HCT116 (cell line): ENCODE results near the gene CLPTM1L. TPM values are rescaled to one million over a fixed set of nuclear protein-coding genes. Genes with fewer than 3 reads are reported as not detected.

Experiments
- ATAC-seq: fragments of 200-7000 bp; cut with Tn5 transposase; 2 replicates; pipeline ENCODE4 v1.9.1; 2020; ENCODE audit warnings: mild to moderate bottlenecking, moderate library complexity
- BruUV-seq: library from RNA; stranded (reverse); fragments of 400-500 nt; replicated peaks from 2 replicates; lab custom pipeline; 2021; lab: Mats Ljungman, UMichigan
- CTCF ChIA-PET: fragments of 300-600 bp; sonication (Branson Sonifier 250); formaldehyde crosslinking; loops from one replicate; lab custom pipeline; 2021; ENCODE audit warnings: antibody characterized with exemption; lab: Charles Lee
- POLR2A ChIA-PET: fragments of 300-600, 350-600 bp; sonication (Branson Sonifier 250); formaldehyde crosslinking; loops from one replicate; lab custom pipeline; 2021; ENCODE audit warnings: antibody characterized with exemption; lab: Charles Lee
- RAD21 ChIA-PET, 2 experiments: fragments of 300-600 bp; sonication (Branson Sonifier 250); formaldehyde crosslinking; loops; one replicate each; lab custom pipeline; 2023; ENCODE audit warnings: low total read pairs in 2 of 2; ENCODE audit not compliant: uncharacterized antibody in 2 of 2, unreplicated experiment in 2 of 2, low non-redundant PET in 1 of 2; lab: Charles Lee
- DNase-seq: peaks from one replicate; pipeline ENCODE4 v3.0.0-alpha.2; 2010; ENCODE audit warnings: low read depth, low spot score
- H2AFZ ChIP-seq: fragments of 200-600 bp; shearing (Covaris generic), sonication (generic); 2 replicates; pipeline ENCODE4 v1.6.1; 2017; ENCODE audit warnings: low read depth, mixed run types, mixed read lengths, antibody characterized with exemption, low read length; ENCODE audit not compliant: poor library complexity, severe bottlenecking
- H3K27ac ChIP-seq: 2 replicates; pipeline ENCODE4 v1.5.1; 2012; ENCODE audit warnings: low read depth, low read length
- H3K27me3 ChIP-seq: fragments of 200-600 bp; sonication (generic); 2 replicates; pipeline ENCODE4 v1.6.1; 2016; ENCODE audit warnings: mixed run types, low read length, mixed read lengths; ENCODE audit not compliant: insufficient read depth
- H3K36me3 ChIP-seq, 2 experiments: fragments of 200-500 bp in 1 of 2; fragments of 200-600 bp in 1 of 2; sonication (Bioruptor generic) in 1 of 2; sonication (generic) in 1 of 2; 2 replicates each; pipeline versions ENCODE4 v1.5.1 to v1.6.1; 2014 to 2016; ENCODE audit warnings: low read length in 2 of 2, inconsistent platforms in 1 of 2, mixed read lengths in 1 of 2, mixed run types in 1 of 2; ENCODE audit not compliant: insufficient read depth in 2 of 2, control insufficient read depth in 1 of 2
- H3K4me1 ChIP-seq, 2 experiments: fragments of 200-600 bp in 1 of 2; sonication (generic) in 1 of 2; 2 replicates each; pipeline versions ENCODE4 v1.5.1 to v1.6.1; 2012 to 2017; ENCODE audit warnings: low read length in 2 of 2, inconsistent platforms in 1 of 2, mild to moderate bottlenecking in 1 of 2, mixed read lengths in 1 of 2, mixed run types in 1 of 2, moderate library complexity in 1 of 2; ENCODE audit not compliant: insufficient read depth in 2 of 2, control insufficient read depth in 1 of 2
- H3K4me2 ChIP-seq: fragments of 200-600 bp; sonication (generic); 2 replicates; pipeline ENCODE4 v1.6.1; 2017; ENCODE audit warnings: mixed run types, low read length, mixed read lengths
- H3K4me3 ChIP-seq, 2 experiments: fragments of 200-600 bp in 1 of 2; sonication (generic) in 1 of 2; replicated peaks in 1 of 2; 2 replicates each; pipeline ENCODE4 v1.5.1; 2011 to 2016; ENCODE audit warnings: low read length in 2 of 2, control low read depth in 1 of 2, low read depth in 1 of 2, mild to moderate bottlenecking in 1 of 2, mixed read lengths in 1 of 2, mixed run types in 1 of 2
- H3K79me2 ChIP-seq: fragments of 200-600 bp; sonication (generic); 2 replicates; pipeline ENCODE4 v1.6.1; 2017; ENCODE audit warnings: mild to moderate bottlenecking, mixed run types, low read length, moderate library complexity, mixed read lengths; ENCODE audit not compliant: insufficient read depth
- H3K9ac ChIP-seq: fragments of 200-600 bp; sonication (generic); 2 replicates; pipeline ENCODE4 v1.6.1; 2016; ENCODE audit warnings: low read length, mixed read lengths
- H3K9me2 ChIP-seq: fragments of 200-600 bp; sonication (generic), shearing (Covaris generic); 2 replicates; pipeline ENCODE4 v1.6.1; 2017; ENCODE audit warnings: mixed run types, mild to moderate bottlenecking, moderate library complexity; ENCODE audit not compliant: insufficient read depth
- H3K9me3 ChIP-seq, 2 experiments: fragments of 200-500 bp in 1 of 2; fragments of 200-600 bp in 1 of 2; sonication (Bioruptor generic) in 1 of 2; sonication (generic) in 1 of 2; 2 replicates each; pipeline ENCODE4 v1.6.1; 2014 to 2017; ENCODE audit warnings: low read length in 2 of 2, mixed read lengths in 2 of 2, inconsistent platforms in 1 of 2, low read depth in 1 of 2, mild to moderate bottlenecking in 1 of 2, mixed run types in 1 of 2, moderate library complexity in 1 of 2; ENCODE audit not compliant: control insufficient read depth in 1 of 2, insufficient read depth in 1 of 2
- H4K20me1 ChIP-seq: fragments of 200-600 bp; sonication (generic), shearing (Covaris generic); 2 replicates; pipeline ENCODE4 v1.6.1; 2017; ENCODE audit warnings: mixed run types, mild to moderate bottlenecking, moderate library complexity; ENCODE audit not compliant: insufficient read depth
- CBX3 ChIP-seq: IDR thresholded peaks from 2 replicates; pipeline ENCODE4 v1.6.1; 2012; ENCODE audit warnings: low read depth
- EGR1 ChIP-seq: IDR thresholded peaks from 2 replicates; pipeline ENCODE4 v1.6.1; 2012; ENCODE audit warnings: low read depth
- ELF1 ChIP-seq: IDR thresholded peaks from 2 replicates; pipeline ENCODE4 v1.6.1; 2012; ENCODE audit warnings: low read depth, borderline replicate concordance
- FOSL1 ChIP-seq: IDR thresholded peaks from 2 replicates; pipeline ENCODE4 v1.6.1; 2012; ENCODE audit warnings: low read depth
- JUND ChIP-seq: IDR thresholded peaks from 2 replicates; pipeline ENCODE4 v1.6.1; 2012
- RAD21 ChIP-seq: IDR thresholded peaks from 2 replicates; pipeline ENCODE4 v1.6.1; 2012; ENCODE audit warnings: low read depth, mild to moderate bottlenecking
- SIN3A ChIP-seq: IDR thresholded peaks from 2 replicates; pipeline ENCODE4 v1.6.1; 2012; ENCODE audit warnings: low read depth
- SP1 ChIP-seq: IDR thresholded peaks from 2 replicates; pipeline ENCODE4 v1.6.1; 2012; ENCODE audit warnings: low read depth
- SRF ChIP-seq: IDR thresholded peaks from 2 replicates; pipeline ENCODE4 v1.6.1; 2012; ENCODE audit warnings: low read depth
- TCF7L2 ChIP-seq: IDR thresholded peaks from 2 replicates; pipeline ENCODE4 v1.7.0; 2011; ENCODE audit warnings: borderline replicate concordance, inconsistent platforms; ENCODE audit not compliant: insufficient read depth, insufficient read length; ENCODE audit errors: extremely low read depth
- intact Hi-C: fragments of 100-400 bp; cut with micrococcal nuclease; formaldehyde crosslinking; loops from 2 replicates; pipeline ENCODE4 v1.10.0; 2022
- total RNA-seq: library from RNA; stranded (reverse); gene quantifications from one replicate; pipeline ENCODE4 v1.2.1, GENCODE V29; 2021; ENCODE audit not compliant: unreplicated experiment
- TF ChIP-seq, protein P1 (sequence below): IDR thresholded peaks from 2 replicates; pipeline ENCODE4 v1.6.1; 2012

The CLPTM1L gene
- total RNA-seq, 1 experiment from 2014 or later: 98.4 TPM

DNA sequence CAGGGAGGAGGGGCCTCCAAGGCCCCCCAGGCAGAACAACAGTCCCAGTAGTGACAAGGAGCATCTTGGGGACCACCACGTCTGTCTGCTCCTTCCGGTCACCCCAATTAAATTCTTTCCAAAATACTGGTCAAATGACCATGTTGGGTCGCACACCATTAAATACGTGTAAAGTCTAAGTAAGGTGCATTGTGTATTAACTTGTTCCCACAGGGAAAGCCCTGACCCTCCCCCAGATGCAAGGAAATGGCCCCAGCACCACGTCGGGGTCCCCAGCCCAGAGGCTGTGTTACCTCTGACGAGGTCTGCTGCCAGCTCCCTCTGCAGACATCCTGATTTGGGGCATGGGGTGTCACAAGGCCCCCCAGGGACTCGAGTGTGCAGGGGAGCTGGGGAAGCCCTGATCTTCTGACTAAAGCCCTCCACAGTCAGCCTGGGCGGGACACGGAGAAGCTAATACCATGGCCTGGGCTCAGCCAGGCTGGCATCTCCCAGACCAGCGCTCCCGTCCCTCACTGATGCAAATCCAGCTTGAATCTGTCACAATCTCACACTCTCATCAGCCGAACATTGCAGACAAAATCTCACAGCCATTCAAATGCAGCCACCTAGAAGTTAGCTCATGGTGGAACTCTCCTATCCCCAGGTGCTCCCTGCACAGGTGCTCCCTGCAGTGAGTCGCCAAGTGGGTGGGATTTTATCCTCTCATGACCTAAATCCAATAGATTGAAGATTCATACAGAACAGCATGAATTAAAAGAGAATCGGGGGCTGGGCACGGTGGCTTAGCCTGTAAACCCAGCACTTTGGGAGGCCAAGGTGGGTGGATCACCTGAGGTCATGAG is 63.6 kb downstream of the CLPTM1L start:
- TF ChIP-seq FOSL1: no peak
- no peak for TF ChIP-seq TCF7L2
- TF ChIP-seq, protein P1, sequence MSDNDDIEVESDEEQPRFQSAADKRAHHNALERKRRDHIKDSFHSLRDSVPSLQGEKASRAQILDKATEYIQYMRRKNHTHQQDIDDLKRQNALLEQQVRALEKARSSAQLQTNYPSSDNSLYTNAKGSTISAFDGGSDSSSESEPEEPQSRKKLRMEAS: no peak
- no peak for TF ChIP-seq SIN3A
- TF ChIP-seq RAD21: no peak
- TF ChIP-seq JUND: no peak
- no peak for TF ChIP-seq EGR1
- TF ChIP-seq SRF: no peak
- TF ChIP-seq CBX3: no peak
- TF ChIP-seq SP1: no peak
- TF ChIP-seq ELF1: no peak
- intact Hi-C loops: no loop called here
- Histone ChIP-seq H3K9me3 (no peaks in the 10 kb centered on the region), H3K9me2 (no peaks in the 10 kb centered on the region), H3K4me3 (no peak overlapping the region), H3K27me3 (no peaks in the 10 kb centered on the region), H3K27ac (no peak overlapping the region), H3K79me2 (0 out of 2 replicates have a peak, but pooled peaks cover 2% of the 10 kb centered on the region), H3K4me1 (no peaks in the 10 kb centered on the region), H3K36me3 (peaks cover 0 to 5% of the 10 kb centered on the region in 2 experiments; a peak in 1 of 4 replicates), H3K9ac (no peak overlapping the region), H2AFZ (no peak overlapping the region), H4K20me1 (no peaks in the 10 kb centered on the region), H3K4me2 (no peak overlapping the region)
- ChIA-PET RAD21 (no interaction called here), POLR2A (no interaction called here), CTCF (no interaction called here)
- DNase-seq: no peak
- no peak for ATAC-seq
- no TSS peak for BruUV-seq
